ENCODE data around the gene ARHGAP32. TPM values are rescaled to one million over a fixed set of nuclear protein-coding genes. Genes with fewer than 3 reads are reported as not detected.

ARHGAP32 gene
- total and polyA plus RNA-seq, 5 donors from 2014 or later = 0.76 to 4.6 (median 1.1) TPM

DNA sequence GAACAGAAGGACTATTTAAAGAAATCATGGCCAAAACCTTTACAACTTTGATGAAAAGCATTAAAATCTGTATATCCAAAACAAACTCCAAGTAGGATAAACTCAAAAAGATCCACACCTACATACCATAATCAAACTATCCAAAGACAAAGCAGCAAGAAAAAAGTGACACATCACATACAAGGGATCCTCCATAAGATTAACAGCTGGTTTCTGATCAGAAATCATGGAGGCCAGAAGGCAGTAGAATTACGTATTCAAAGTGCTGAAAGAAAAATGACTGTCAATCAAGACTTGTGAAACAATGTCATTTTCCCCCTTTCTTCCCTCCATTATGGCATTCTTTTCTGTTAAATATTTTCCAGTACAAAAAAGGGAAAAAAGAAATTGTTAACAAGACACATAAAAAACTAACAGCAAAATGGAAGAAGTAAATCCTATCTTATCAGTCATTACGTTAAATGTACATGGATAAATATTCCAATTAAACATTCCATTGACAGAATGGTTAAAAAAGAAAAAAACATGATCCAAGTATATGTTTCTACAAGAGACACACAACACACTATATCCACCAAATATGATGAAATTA, 34.2 kb upstream of the ARHGAP32 start:
- H3K4me3 Mint-ChIP-seq = no peak overlapping the region
- no peaks in the 10 kb centered on the region for H3K27me3 ChIP-seq (ENCODE audit: control insufficient read depth, insufficient read depth, low read length)
- no peaks in the 10 kb centered on the region for H3K4me1 ChIP-seq (ENCODE audit: control insufficient read depth, insufficient read depth, low read length, poor library complexity, severe bottlenecking)
- peaks cover 0 to 22% (median 7%) of the 10 kb centered on the region in 7 donors for H3K9me3 Mint-ChIP-seq
- H3K27ac Mint-ChIP-seq = no peak overlapping the region
- DNase-seq (no peak), ATAC-seq (ENCODE audit: low read depth in 2 of 2) (no peak)
- no peaks in the 10 kb centered on the region for H3K36me3 ChIP-seq (ENCODE audit: control insufficient read depth, insufficient read depth, low read length)
- no peak overlapping the region for H3K4me3 ChIP-seq (ENCODE audit: low read depth, low read length)
- no peaks in the 10 kb centered on the region for H3K4me1 Mint-ChIP-seq
- H3K27me3 Mint-ChIP-seq = no peaks in the 10 kb centered on the region
- H3K27ac ChIP-seq (ENCODE audit: insufficient read depth, low read length, poor library complexity, severe bottlenecking) = no peak overlapping the region
- peaks cover 14 to 18% of the 10 kb centered on the region in 2 experiments for H3K9me3 ChIP-seq (ENCODE audit: control insufficient read depth in 2 of 2, low read length in 2 of 2)
- H3K36me3 Mint-ChIP-seq = no peaks in the 10 kb centered on the region

DNA sequence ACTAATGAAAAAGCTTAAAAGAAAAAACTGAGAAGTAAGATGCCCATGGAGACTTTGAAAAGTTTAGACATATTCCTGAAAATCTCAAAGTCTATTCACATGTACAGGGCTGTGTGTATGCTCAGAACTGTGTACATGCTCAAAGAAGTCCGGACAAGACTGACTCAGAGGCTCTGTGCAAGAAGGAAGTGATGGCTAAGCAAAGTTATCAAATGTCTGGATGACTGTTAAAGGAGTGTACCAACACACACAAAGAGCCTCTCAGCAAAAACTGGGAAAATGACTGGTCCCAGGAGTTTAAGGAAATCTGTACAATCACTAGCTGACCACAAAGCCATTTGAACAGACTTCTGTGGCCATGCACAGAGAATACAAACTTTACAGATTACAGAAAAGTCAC, 33.1 kb upstream of the ARHGAP32 start:
- no peak for DNase-seq
- Histone ChIP-seq H3K4me1 (ENCODE audit: control insufficient read depth, insufficient read depth, low read length, poor library complexity, severe bottlenecking) (no peaks in the 10 kb centered on the region), H3K36me3 (ENCODE audit: control insufficient read depth, insufficient read depth, low read length) (no peaks in the 10 kb centered on the region), H3K27ac (ENCODE audit: insufficient read depth, low read length, poor library complexity, severe bottlenecking) (no peak overlapping the region), H3K27me3 (ENCODE audit: control insufficient read depth, insufficient read depth, low read length) (no peaks in the 10 kb centered on the region), H3K4me3 (ENCODE audit: low read depth, low read length) (no peak overlapping the region), H3K9me3 (ENCODE audit: control insufficient read depth in 2 of 2, low read length in 2 of 2) (peaks cover 14 to 18% of the 10 kb centered on the region in 2 experiments)
- no peak overlapping the region for H3K4me3 Mint-ChIP-seq
- no peaks in the 10 kb centered on the region for H3K4me1 Mint-ChIP-seq
- H3K27me3 Mint-ChIP-seq = no peaks in the 10 kb centered on the region
- peaks cover 0 to 22% (median 7%) of the 10 kb centered on the region in 7 donors for H3K9me3 Mint-ChIP-seq
- no peak for ATAC-seq (ENCODE audit: low read depth in 2 of 2)
- H3K27ac Mint-ChIP-seq = no peak overlapping the region
- H3K36me3 Mint-ChIP-seq = no peaks in the 10 kb centered on the region

DNA sequence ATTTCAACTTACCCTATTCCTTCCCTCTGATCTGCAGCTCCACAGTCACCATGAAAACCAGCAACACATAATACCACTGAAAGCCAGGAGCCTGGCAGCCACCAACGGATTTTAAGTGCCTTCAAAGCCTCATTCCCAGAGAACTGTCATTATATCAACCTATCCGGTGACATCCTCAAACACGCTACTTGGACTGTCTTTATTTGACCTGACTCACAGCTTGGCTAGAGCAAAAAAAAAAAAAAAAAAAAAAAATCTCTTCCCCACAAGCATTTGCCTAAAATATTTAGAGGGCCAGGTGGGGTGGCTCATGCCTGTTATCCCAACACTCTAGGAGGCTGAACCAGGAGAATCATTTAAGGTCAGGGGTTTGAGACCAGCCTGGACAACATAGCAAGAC, 32.4 kb upstream of the ARHGAP32 start:
- Histone ChIP-seq H3K36me3 (ENCODE audit: control insufficient read depth, insufficient read depth, low read length) (no peaks in the 10 kb centered on the region), H3K4me1 (ENCODE audit: control insufficient read depth, insufficient read depth, low read length, poor library complexity, severe bottlenecking) (no peaks in the 10 kb centered on the region), H3K27me3 (ENCODE audit: control insufficient read depth, insufficient read depth, low read length) (no peaks in the 10 kb centered on the region), H3K9me3 (ENCODE audit: control insufficient read depth in 2 of 2, low read length in 2 of 2) (peaks cover 14 to 18% of the 10 kb centered on the region in 2 experiments), H3K27ac (ENCODE audit: insufficient read depth, low read length, poor library complexity, severe bottlenecking) (no peak overlapping the region), H3K4me3 (ENCODE audit: low read depth, low read length) (no peak overlapping the region)
- Mint-ChIP-seq H3K36me3 (no peaks in the 10 kb centered on the region), H3K4me3 (no peak overlapping the region), H3K9me3 (peaks cover 0 to 22% (median 7%) of the 10 kb centered on the region in 7 donors), H3K4me1 (no peaks in the 10 kb centered on the region), H3K27me3 (peaks cover 4% of the 10 kb centered on the region), H3K27ac (no peak overlapping the region)
- no peak for ATAC-seq (ENCODE audit: low read depth in 2 of 2)
- no peak for DNase-seq

DNA sequence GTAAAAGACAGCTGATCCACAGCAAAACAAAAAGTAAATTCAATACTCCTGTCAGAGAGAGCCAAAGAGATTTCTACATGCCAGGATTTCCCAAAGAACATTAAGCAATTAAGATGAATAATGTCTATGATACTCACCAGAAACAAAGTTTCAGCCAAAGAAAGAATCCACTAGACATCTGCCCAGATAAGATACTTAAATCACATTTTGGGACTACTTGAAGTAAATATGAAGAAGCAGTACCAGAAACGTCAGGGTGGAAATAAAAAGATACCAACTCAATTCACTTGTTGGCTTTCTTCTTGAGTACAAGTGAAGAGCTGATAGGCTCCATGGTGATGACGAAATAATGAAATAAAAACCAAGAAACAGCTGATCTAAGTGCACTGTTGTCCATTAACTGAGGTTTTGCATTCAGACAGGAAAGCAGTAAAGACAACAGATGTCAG, 31.6 kb upstream of the ARHGAP32 start:
- no peak overlapping the region for H3K4me3 Mint-ChIP-seq

DNA sequence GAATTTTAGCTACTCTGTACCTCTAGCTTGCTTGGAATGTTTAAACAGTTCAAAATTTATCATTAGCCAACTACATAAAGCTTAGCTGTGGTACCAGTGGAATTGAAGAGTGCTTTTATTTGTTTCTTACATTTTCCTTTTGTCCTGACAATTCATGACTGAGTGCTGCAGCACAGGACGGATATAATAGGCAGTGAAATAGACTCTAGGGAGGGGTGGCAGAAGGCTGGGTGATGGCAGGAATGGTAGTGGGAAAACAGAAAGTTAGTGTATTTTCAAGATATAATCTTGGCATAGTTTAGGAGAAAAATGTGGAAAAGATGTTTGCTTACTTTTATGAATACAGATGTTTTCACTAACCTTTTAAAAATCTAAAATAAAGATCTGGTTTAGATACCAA, 31.1 kb upstream of the ARHGAP32 start:
- H3K36me3 Mint-ChIP-seq = no peaks in the 10 kb centered on the region
- Histone ChIP-seq H3K27me3 (ENCODE audit: control insufficient read depth, insufficient read depth, low read length) (no peaks in the 10 kb centered on the region), H3K4me3 (ENCODE audit: low read depth, low read length) (no peak overlapping the region), H3K27ac (ENCODE audit: insufficient read depth, low read length, poor library complexity, severe bottlenecking) (no peak overlapping the region), H3K4me1 (ENCODE audit: control insufficient read depth, insufficient read depth, low read length, poor library complexity, severe bottlenecking) (no peaks in the 10 kb centered on the region), H3K9me3 (ENCODE audit: control insufficient read depth in 2 of 2, low read length in 2 of 2) (peaks cover 14 to 18% of the 10 kb centered on the region in 2 experiments), H3K36me3 (ENCODE audit: control insufficient read depth, insufficient read depth, low read length) (no peaks in the 10 kb centered on the region)
- H3K9me3 Mint-ChIP-seq = peaks cover 0 to 22% (median 7%) of the 10 kb centered on the region in 7 donors
- H3K4me1 Mint-ChIP-seq = no peaks in the 10 kb centered on the region
- H3K27me3 Mint-ChIP-seq = peaks cover 4% of the 10 kb centered on the region
- DNase-seq (no peak), ATAC-seq (ENCODE audit: low read depth in 2 of 2) (no peak)
- H3K27ac Mint-ChIP-seq = no peak overlapping the region
- H3K4me3 Mint-ChIP-seq = no peak overlapping the region

More for the DNA sequence above, 31.6 kb upstream of the ARHGAP32 start:
- Histone ChIP-seq H3K9me3 (ENCODE audit: control insufficient read depth in 2 of 2, low read length in 2 of 2) (peaks cover 14 to 18% of the 10 kb centered on the region in 2 experiments), H3K27me3 (ENCODE audit: control insufficient read depth, insufficient read depth, low read length) (no peaks in the 10 kb centered on the region), H3K4me1 (ENCODE audit: control insufficient read depth, insufficient read depth, low read length, poor library complexity, severe bottlenecking) (no peaks in the 10 kb centered on the region), H3K36me3 (ENCODE audit: control insufficient read depth, insufficient read depth, low read length) (no peaks in the 10 kb centered on the region), H3K27ac (ENCODE audit: insufficient read depth, low read length, poor library complexity, severe bottlenecking) (no peak overlapping the region), H3K4me3 (ENCODE audit: low read depth, low read length) (no peak overlapping the region)
- ATAC-seq (ENCODE audit: low read depth in 2 of 2) (no peak), DNase-seq (no peak)
- Mint-ChIP-seq H3K27ac (no peak overlapping the region), H3K4me1 (no peaks in the 10 kb centered on the region), H3K27me3 (peaks cover 4% of the 10 kb centered on the region), H3K36me3 (no peaks in the 10 kb centered on the region), H3K9me3 (peaks cover 0 to 22% (median 7%) of the 10 kb centered on the region in 7 donors)

DNA sequence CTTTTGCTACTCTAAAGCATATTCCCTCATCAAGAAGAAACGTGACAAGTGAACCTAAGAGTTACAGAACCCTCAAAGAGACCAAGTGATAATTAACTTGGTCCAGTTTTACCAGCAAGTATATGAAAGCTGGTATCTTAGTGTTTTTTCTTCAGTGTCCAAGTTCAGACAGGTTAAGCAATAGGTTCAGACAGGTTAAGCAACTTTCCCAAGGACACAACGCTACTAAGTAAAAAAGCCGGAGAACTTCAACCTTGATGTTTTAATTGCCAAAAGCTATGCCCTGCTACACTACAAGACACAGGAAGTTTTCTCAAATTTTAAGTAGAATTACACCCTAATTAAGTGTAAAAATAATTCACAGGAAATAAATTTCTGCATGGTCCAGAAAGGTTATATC, 30.0 kb upstream of the ARHGAP32 start:
- H3K27ac ChIP-seq (ENCODE audit: insufficient read depth, low read length, poor library complexity, severe bottlenecking) = no peak overlapping the region
- H3K27me3 ChIP-seq (ENCODE audit: control insufficient read depth, insufficient read depth, low read length) = no peaks in the 10 kb centered on the region
- peaks cover 0 to 20% (median 6%) of the 10 kb centered on the region in 7 donors for H3K9me3 Mint-ChIP-seq
- peaks cover 4% of the 10 kb centered on the region for H3K27me3 Mint-ChIP-seq
- no peak overlapping the region for H3K4me3 Mint-ChIP-seq
- no peaks in the 10 kb centered on the region for H3K4me1 ChIP-seq (ENCODE audit: control insufficient read depth, insufficient read depth, low read length, poor library complexity, severe bottlenecking)
- DNase-seq = no peak
- no peaks in the 10 kb centered on the region for H3K36me3 Mint-ChIP-seq
- peaks cover 14 to 18% of the 10 kb centered on the region in 2 experiments for H3K9me3 ChIP-seq (ENCODE audit: control insufficient read depth in 2 of 2, low read length in 2 of 2)
- no peak for ATAC-seq (ENCODE audit: low read depth in 2 of 2)
- no peaks in the 10 kb centered on the region for H3K4me1 Mint-ChIP-seq
- no peaks in the 10 kb centered on the region for H3K36me3 ChIP-seq (ENCODE audit: control insufficient read depth, insufficient read depth, low read length)
- no peak overlapping the region for H3K27ac Mint-ChIP-seq
- H3K4me3 ChIP-seq (ENCODE audit: low read depth, low read length) = no peak overlapping the region

DNA sequence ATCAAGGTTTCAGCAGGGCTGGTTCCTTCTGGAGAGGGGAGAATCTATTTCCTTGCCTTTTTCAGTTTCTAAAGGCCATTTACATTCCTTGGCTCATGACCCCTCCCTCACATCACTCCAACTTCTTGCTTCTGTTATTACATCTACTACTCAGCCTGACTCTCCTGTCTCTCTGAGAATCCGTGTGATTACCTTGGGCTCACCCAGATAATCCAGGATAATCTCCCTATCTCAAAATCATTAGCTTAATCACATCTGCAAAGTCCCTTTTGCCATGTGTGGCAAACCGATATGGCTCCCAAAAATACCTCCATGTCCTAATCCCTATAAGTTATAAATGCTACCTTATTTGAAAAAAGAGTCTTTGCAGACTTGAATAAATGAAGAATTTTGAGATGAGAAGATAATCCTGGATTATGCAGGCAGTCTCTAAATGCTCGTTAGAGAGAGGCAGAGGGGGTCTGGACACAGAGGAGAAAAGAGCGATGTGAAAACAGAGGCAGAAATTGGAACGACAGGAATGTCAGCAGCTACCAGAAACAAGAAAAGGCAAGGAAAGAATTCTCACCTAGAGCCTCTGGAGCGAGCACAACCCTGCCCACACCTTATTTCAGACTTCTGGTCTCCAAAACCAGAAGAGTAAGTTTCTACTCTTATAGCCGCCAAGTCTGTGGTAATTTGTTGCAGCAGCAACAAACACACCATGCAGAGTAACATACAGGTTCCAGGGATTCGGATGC, 23.6 kb upstream of the ARHGAP32 start:
- H3K4me3 Mint-ChIP-seq = no peak overlapping the region
- Histone ChIP-seq H3K36me3 (ENCODE audit: control insufficient read depth, insufficient read depth, low read length) (no peaks in the 10 kb centered on the region), H3K4me3 (ENCODE audit: low read depth, low read length) (no peak overlapping the region), H3K27me3 (ENCODE audit: control insufficient read depth, insufficient read depth, low read length) (no peaks in the 10 kb centered on the region), H3K9me3 (ENCODE audit: control insufficient read depth in 2 of 2, low read length in 2 of 2) (no peaks in the 10 kb centered on the region), H3K4me1 (ENCODE audit: control insufficient read depth, insufficient read depth, low read length, poor library complexity, severe bottlenecking) (no peaks in the 10 kb centered on the region), H3K27ac (ENCODE audit: insufficient read depth, low read length, poor library complexity, severe bottlenecking) (no peak overlapping the region)
- no peak for DNase-seq
- ATAC-seq (ENCODE audit: low read depth in 2 of 2) = no peak
- H3K9me3 Mint-ChIP-seq = peaks cover 0 to 2% (median 0%) of the 10 kb centered on the region in 7 donors
- H3K4me1 Mint-ChIP-seq = no peaks in the 10 kb centered on the region
- H3K36me3 Mint-ChIP-seq = no peaks in the 10 kb centered on the region
- H3K27ac Mint-ChIP-seq = no peak overlapping the region
- H3K27me3 Mint-ChIP-seq = peaks cover 8% of the 10 kb centered on the region

Measured in CD4-positive, CD25-positive, alpha-beta regulatory T cell (primary cell).